Right ventricle myocardium superior (tissue), 1 donor: Measurements from ENCODE around the gene PXDN. TPM values are rescaled to one million over a fixed set of nuclear protein-coding genes. Genes with fewer than 3 reads are reported as not detected.
A peak's percentile ranks its signal among the peaks of the same experiment; 100 is the strongest.
"Not testable (repeated sequence)": the region's sequence is repeated elsewhere in the genome, so short reads cannot be mapped to it uniquely, and the experiment has no call there.

Experiments
- ATAC-seq: fragments of 200-7000 bp; cut with Tn5 transposase; one replicate; pipeline ENCODE4 v1.9.1; 2020; ENCODE audit warnings: mild to moderate bottlenecking; ENCODE audit not compliant: poor library complexity
- DNase-seq: peaks from one replicate; pipeline ENCODE4 v3.0.0-alpha.2; 2020
- intact Hi-C: fragments of 100-400 bp; cut with DNase I; formaldehyde crosslinking; loops from one replicate; pipeline ENCODE4 v1.11.2; 2022
- total RNA-seq: library from RNA; stranded (reverse); fragmentation: NEBNext Ultra II Directional; extraction: Animal tissue kit (Norgen Biotek cat#: 25700); gene quantifications from one replicate; pipeline ENCODE4 v1.2.1, GENCODE V29; 2021
- donor health status: DM: no; HTN: yes; CAD: no; lungs with severe emphysema.

Gene PXDN
- total RNA-seq, 1 donor from 2014 or later: 15.6 TPM

DNA sequence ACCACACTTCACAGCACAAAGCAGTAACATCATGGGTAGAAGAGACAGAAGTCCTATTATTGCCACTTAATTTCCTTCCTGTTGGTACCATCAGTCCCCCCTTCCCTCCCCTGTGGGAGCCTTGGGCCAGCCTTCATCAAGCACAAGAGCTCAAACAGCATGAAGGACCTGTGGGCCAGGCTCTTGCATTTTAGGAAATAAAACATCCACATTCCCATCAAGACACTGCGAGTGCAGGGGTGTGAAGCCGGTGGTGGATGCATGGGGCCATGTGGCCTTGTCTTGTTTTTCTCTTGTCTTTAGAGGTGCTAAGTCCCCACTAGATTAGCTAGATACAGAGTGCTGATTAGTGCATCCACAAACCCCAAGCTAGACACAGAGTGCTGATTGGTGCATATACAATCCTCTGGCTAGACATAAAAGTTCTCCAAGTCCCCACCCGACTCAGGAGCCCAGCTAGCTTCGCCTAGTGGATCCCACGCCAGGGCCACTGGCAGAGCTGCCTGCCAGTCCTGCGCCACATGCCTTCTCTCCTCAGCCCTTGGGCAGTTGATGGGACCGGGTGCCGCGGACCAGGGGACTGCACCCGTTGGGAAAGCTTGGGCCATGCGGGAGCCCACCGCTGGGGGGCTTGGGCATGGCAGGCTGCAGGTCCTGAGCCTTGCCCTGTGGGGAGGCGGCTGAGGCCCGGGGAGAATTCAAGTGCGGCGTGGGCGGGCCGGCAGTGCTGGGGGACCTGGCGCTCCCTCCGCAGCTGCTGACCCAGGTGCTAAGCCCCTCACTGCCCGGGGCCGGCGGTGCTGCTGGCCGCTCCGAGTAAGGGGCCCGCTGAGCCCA, 14.7 kb upstream of the PXDN start:
- intact Hi-C loops: no loop called here

DNA sequence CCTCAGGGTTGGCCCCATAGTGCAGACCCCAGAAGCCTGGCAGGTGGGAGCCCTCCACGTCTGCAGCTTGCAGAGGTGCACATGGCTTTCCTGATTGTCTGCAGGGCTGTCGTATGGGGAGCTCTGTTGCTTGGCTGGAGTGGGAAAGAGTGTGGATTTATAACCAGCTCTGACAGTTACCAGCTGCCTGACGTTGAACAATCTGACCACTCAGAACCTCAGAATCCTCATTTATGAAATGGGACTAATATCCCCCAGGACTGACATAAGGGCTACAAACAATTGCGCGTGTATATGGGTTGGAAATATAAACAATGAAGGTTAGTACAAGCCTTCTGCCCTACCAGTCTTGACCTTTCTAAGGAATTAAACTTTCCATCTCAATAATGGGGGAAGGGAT, 13.9 kb upstream of the PXDN start:
- intact Hi-C loops: no loop called here
- no peak for DNase-seq
- no peak for ATAC-seq

More for the DNA sequence above, 14.7 kb upstream of the PXDN start:
- ATAC-seq: no peak
- DNase-seq: no peak

DNA sequence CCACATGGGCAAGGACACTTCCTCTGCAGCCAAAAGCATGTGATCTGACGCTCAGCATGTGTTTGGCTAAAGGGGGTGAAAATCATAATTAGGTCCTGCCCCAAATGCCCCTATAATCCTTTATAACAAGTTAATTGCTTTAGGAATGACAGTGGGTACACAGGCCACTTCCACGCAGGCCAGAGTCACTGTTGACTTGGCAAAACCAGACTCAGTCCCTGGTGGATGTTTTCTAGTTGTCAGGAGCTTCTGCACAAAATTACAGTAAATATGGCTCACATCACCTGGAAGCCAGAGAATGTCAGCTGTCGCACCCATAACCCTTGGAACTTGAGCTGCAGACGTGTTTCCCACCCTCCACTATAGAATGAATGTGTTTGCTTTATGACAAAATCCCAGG, 13.3 kb upstream of the PXDN start:
- intact Hi-C loops: no loop called here
- ATAC-seq (no peak), DNase-seq (no peak)

DNA sequence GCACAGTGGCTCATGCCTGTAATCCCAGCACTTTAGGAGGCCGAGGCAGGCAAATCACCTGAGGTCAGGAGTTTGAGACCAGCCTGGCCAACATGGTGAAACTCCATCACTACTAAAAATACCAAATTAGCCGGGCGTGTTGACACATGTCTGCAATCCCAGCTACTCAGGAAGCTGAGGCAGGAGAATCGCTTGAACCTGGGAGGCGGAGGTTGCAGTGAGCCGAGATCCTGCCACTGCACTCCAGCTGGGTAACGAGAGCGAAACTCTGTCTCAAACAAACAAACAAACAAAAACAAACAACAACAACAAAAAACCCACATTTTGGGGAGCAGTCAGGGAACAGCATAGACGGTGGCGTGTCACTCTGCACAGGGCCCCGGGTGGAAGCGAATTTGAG, 12.8 kb upstream of the PXDN start:
- intact Hi-C loops, DNase-seq, ATAC-seq: not testable (repeated sequence)

DNA sequence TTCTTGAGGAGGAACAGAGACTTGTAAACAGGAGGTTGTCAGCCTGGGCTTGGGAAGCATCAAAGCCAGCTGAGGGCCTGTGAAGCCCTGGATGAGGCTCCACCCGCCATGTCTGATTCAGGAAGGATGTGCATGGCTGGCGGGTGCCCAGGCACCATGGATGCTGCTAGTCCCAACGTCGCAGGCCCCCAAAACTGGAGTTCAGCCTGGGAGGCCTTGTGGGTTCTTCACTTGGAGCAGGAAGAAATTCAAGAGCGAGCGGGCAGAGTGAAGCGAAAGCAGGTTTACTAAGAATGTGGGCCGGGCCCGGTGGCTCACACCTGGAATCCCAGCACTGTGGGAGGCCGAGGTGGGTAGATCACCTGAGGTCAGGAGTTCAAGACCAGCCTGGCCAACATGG, 12.1 kb upstream of the PXDN start:
- DNase-seq (no peak), ATAC-seq (no peak)
- intact Hi-C loops: no loop called here

DNA sequence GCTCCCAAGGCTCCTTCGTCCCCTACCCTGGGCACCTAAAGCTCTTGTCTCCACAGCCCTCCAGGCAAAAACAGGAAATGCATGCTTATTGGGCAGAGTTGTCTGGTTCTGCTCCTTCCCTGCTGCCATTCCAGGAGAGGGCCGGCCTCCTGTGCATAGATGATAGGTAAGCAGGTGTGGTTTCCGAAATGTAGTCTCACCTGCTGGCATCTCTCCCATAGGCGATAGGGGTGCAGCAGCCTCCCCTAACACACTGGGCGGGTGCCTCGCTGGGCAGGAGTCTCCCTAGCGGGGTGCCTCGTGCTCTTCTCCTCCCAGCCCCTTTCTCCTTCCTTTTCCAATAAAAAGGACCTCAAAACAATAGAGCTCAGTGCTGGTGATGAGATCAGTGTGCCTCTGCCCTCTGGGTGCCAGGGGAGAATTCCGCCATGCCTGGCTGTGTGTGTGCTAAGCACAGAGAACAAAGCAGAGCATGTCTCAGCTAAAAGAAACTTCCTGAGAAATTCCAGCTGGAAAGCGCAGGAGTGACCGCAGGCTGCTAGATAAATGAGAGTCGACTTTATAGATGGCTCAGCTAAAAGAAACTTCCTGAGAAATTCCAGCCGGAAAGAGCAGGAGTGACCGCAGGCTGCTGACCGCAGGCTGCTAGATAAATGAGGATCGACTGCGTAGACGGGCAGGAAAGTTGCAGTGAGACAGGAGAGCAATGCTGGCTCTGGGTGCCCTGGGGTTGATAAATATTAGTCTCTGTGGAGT, 11.3 kb upstream of the PXDN start:
- ATAC-seq (no peak), DNase-seq (no peak)
- intact Hi-C loops: no loop called here

DNA sequence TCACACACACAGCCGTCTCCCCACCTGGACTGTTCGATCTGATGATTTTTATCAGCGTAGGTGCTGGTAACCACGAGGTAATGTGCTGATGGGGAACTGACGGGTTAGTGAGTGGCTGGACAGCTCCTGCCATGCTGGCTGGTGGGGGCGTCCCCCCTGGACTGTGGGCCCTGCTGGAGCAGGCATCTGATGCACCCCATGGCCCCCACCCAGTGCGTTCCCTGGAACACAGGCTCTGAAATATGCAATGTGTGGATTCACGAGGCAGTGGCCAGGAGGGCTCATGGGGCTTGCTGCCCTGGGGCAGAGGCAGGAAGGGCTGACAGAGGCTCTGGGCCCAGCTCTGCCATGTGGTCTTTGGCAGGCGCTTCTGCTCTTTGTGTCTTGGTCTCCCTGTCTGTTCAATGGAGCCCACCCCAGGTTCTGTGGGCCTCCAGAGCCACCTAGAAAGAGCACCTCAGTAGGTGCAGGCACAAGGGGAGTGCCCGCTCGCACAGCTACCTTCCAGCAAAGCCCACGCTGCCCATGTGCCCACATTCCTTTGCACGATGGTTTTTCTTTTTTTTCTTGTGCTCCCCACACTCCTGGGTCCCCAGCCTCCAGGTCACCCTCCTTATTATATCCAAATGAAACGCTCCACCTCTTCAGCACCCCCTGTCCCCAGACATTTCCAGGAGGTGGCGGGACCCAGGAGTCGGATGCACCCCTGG, 10.3 kb upstream of the PXDN start:
- ATAC-seq (no peak), DNase-seq (no peak)
- intact Hi-C loops: no loop called here

DNA sequence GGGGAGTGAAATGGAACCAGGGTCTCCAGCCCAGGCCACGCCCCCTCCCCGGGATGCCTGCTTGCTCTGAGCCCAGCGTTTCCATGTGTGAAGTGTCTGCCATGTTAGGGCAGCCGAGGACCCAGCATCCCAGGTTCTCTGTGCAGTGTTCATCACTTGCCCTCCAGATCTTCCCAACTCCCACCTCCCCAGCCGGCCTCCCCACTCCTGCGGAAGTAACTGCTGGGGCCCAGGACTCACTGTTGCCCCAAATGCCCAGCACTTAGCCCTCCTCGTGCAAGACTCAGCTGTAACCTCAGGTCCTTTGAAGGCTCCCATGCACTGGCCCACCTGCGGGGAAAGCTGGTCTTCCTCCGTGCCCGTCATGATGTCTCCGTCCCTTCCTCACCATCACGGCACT, 9.7 kb upstream of the PXDN start:
- ATAC-seq (no peak), DNase-seq (no peak)
- intact Hi-C loops: no loop called here

DNA sequence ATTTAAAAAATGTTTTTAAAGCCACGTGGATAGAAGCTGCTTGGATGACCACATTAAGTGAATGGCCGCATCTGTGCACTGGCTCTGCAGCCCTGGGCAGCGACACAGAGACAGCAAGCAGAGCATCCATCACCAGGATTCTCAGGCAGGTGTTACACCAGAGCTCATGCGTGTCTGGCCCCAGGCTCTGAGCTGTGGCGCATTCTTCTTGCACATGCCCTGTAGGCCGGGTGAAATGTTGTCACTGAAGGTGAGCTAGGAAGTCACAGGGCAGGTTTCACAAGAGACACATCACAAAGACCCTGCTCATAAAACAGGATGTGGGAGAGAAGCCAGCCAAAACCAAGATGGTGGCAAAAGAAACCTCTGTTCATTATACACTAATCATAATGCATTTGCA, 8.4 kb upstream of the PXDN start:
- DNase-seq (no peak), ATAC-seq (no peak)
- intact Hi-C loops: no loop called here

DNA sequence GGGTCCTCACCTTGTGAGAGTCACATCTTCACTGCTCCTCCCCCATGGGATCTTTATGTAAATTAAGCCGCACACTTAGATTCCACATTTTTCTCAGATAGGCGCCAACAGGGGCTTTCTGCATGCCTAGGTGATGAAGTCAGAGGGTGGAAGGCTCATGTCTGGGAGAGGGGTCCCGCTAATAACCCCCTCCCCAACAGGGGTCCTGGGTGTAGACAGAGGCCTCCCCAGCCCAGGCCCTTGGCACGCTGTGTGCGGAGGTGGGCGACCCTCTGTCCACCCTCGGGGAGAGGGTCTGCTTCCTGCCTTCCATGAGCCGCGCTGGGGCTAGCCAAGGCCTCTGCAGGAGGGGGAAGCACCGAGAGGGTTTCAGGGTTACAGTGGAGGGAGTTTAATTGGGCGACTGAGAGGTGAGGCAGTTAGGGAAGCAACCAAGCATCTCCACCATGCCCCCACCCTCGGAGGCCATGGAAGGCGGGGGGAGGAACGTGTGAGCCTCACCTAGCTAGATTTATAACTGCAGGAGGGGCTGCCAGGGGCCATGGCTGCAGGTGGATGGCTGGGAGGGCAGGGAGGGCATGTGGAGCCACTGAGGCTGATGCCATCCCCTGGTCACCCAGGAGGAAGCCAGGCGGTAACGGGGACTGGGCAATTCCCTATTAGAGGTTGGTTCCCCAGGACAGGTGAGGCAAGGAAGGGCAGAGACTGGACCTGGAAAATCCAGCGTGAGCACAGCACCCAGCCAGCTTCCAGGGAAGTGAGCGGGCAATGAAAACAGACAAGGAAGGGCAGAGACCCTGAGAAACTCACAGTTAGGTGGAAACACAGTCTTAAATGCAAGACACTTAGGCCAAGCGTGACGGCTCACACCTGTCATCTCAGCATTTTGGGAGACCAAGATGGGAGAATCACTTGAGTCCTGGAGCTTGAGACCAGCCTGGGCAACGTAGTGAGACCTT, 7.7 kb upstream of the PXDN start:
- intact Hi-C loops: no loop called here
- ATAC-seq (no peak), DNase-seq (no peak)

DNA sequence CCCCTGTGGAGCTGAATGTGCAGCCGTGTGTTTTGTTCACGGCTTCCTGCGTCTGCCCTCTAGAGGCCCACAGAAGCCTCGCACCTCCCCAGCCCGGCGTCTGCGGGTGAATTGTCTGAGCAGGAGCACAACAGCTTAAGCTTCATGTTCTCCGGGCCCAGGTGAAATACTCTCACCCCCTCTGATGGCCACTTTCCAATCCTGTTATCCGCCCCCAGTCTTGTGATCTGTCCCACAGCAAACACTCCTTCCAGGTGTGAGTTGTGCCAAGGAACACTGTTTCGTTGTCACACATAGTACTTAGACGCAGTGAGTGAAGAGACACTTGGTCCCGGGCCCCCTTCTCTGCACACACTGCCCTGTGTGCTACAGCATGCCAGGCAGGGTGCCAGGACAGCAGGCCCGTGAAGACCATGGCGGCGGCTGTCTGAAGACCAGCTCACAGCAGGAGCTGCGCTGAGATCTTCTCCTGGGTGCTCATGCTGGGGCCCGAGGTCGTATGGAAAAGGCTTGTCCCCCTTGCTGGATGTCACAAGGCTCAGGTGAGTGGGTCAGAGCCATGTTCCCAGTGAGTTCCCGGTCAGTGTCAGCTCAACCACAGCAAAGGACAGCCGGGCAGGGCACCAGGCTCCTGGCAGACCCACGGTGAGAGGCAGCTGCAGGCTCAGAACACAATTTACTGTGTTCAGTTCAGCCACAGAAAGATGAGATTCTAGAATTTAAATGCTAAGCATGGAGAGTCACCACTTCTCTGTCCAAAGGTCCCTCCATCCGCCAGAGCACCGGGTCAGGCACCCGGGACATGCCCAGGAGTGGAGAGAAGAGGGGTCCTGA, 6.8 kb upstream of the PXDN start:
- peak; percentile 81 for DNase-seq
- intact Hi-C loops: no loop called here
- peak; percentile 89 for ATAC-seq

DNA sequence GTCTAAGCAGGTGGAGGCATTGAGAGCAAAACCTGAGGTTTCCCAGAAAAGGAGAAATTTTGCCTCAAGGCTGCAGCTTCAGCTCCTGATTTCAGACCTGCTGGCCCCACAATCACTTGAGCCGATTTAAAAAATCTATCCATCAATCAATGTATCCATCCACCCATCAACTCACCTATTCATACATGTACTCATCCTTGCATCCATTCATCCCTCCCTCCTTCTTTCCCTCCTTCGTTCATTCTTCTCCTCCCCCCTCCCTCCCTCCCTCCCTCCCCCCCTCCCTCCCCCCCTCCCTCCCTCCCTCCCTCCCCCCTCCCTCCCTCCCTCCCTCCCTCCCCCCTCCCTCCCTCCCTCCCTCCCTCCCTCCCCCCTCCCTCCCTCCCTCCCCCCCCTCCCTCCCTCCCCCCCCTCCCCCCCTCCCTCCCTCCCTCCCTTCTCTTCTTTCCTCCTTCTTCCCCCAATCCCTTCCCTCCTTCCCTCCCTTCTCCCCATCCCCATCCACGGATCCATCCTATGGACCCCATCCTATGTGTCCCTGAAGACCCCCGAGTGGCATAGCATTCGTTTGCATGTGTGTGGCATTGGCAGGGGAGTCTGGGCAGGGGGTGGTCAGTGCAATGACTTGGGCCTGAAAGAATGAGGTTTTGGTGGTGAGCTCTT, 6.1 kb upstream of the PXDN start:
- DNase-seq (no peak), ATAC-seq (no peak)
- intact Hi-C loops: no loop called here

DNA sequence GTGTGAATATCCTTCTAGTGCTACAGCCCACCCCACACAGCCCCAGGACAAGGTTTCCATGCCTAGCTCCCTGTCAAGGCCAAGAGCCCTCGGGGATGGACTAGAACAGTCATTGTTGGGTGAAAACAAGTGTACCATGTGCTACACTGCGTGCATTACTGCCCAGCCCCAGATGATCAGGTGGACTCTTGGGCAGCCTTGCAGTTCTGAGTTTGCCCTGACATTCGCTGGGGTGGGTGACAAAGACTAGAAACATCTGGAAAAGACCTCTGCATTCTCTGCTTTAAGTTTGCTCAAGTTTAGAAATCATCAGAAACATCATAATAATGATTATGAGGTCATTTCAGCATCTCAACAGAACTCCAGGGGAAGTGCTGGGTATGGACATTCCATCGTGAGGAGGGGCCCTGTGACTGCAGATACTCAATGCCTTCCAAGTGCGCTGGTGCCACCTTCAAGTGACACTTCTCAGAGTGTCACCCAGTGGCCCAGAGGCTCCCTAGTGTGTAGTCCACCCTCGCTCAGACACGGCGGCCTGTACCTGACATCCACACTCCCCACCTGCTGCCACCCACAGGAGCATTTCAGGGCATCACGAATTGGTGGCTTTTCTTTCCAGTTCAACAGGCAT, 5.3 kb upstream of the PXDN start:
- intact Hi-C loops: loop anchor here (5.0 to 10.0 kb wide), 2 partner anchors 75 to 157 kb away; no protein-coding TSS in a partner anchor
- ATAC-seq (no peak), DNase-seq (no peak)

DNA sequence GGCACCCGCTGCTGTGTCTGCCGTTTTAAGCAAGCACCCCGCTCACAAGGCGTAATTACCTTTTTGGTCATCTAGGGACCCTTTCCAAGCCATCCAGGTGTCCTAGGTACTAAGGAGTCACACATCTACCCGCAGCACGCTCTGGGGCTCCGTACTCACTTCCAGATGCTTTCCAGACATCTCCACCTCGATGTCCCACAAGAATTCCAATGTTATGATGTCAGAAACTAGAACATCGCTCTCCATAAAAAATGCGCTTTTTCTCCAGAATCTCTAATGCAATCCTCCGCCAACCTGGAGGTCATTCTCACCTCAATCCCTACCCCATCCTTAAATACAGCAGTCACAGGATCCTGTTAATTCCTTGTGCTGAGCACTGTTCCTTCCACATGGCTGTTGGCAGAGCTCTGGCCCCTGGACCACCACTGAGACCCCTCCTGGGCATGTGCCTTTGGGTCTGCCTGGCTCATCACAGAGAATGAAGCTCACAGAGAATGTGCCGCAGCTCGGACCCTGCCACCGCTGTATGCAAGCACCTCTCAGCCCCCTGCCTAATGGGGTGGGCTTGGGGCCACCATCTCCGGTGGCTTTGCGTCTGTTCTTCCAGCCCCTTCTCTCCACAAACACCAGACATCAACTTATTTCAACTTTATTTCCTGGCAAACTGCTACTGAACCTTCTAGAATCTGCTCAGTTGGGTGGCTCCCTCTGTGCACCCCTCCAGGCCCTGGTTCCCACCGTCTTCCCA, 4.6 kb upstream of the PXDN start:
- intact Hi-C loops: loop anchor here (5.0 to 10.0 kb wide), 2 partner anchors 74 to 157 kb away; no protein-coding TSS in a partner anchor
- DNase-seq: no peak
- ATAC-seq: no peak

DNA sequence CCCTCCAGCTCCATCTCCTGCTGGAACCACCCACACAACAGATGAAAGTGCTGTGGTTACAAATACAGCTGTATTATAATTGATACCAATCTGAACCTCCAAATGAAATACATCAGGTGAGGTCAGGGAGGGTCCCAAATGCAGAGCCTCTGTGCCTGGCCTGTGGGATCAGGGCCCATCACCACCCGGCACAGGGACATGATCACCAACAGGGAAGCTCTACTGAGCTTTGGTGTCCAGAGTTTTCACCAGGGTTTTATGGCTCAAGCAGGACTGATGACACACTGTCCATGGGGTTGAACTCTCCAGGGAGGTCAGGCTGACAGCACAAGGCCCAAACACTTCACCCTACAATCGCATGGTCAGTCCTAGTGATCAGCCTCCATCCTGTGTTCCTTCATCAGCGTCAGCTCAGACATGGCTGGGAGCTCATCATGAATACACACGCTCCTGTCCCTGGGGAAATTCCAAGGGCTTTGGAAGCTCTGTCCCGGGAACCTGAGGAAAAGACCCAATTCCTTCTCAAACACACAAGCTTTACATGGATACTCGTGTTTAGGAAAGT, 3.9 kb upstream of the PXDN start:
- intact Hi-C loops: loop anchor here (5.0 to 10.0 kb wide), 2 partner anchors 73 to 156 kb away; no protein-coding TSS in a partner anchor
- no peak for ATAC-seq
- no peak for DNase-seq
